Sigmoid colon (tissue), 4 donors: ENCODE results near the gene TENT4A.

Experiments used
- CTCF ChIP-seq, 4 experiments: fragments of 450-650 bp in 3 of 4; fragments of 200-600 bp in 1 of 4; IDR thresholded peaks; one replicate each; pipeline ENCODE4 v1.5.1; 2016 to 2019; ENCODE audit warnings: antibody characterized with exemption in 4 of 4, mild to moderate bottlenecking in 3 of 4, moderate library complexity in 2 of 4
- EP300 ChIP-seq, 4 donors: sonication (generic); formaldehyde crosslinking; IDR thresholded peaks; one replicate each; pipeline ENCODE4 v1.6.1; 2017; ENCODE audit warnings: antibody characterized with exemption in 4 of 4
- POLR2A ChIP-seq, 2 donors: fragments of 450-650 bp; IDR thresholded peaks; one replicate each; pipeline ENCODE4 v1.6.1; 2016; ENCODE audit warnings: antibody characterized with exemption in 2 of 2, mild to moderate bottlenecking in 2 of 2, moderate library complexity in 2 of 2
- POLR2AphosphoS5 ChIP-seq, 4 donors: sonication (generic); formaldehyde crosslinking; IDR thresholded peaks; one replicate each; pipeline ENCODE4 v1.6.1; 2017; ENCODE audit warnings: antibody characterized with exemption in 4 of 4

- no peak for TF ChIP-seq POLR2A (IDR thresholded peaks at IDR 0.05)
- TF ChIP-seq CTCF (IDR thresholded peaks at IDR 0.05) = no peak
- TF ChIP-seq POLR2AphosphoS5 (IDR thresholded peaks at IDR 0.05) = no peak
- TF ChIP-seq EP300 (IDR thresholded peaks at IDR 0.05) = no peak
Measured at GRCh38 chr5:6749026-6749716, 35.9 kb downstream of the TENT4A start.
